GM12874 (cell line): ENCODE measurements around the gene ZDHHC7.

ENCODE experiments used
- CTCF ChIP-seq: IDR thresholded peaks from 2 replicates; pipeline ENCODE4 v1.5.1; 2011; ENCODE audit warnings: low read depth, mild to moderate bottlenecking, control low read depth, low read length, moderate library complexity; ENCODE audit not compliant: insufficient read depth

The ZDHHC7 gene

GRCh38 chr16:85010931-85011845 is at the start of gene ZDHHC7:
ZDHHC7 (minus strand) TSS chr16:85011535; CDS start chr16:84990618, 20,917 bp downstream.
- TF ChIP-seq CTCF, result no peak; the same call in 1 of the 2 replicates

GRCh38 chr16:85058909-85059308 is 47.6 kb upstream of the ZDHHC7 start:
- no peak for TF ChIP-seq CTCF

GRCh38 chr16:85057948-85058347 is 46.6 kb upstream of the ZDHHC7 start:
- no peak for TF ChIP-seq CTCF

- peak; percentile 51; the same call in 1 of the 2 replicates for TF ChIP-seq CTCF
Measured at GRCh38 chr16:85057212-85057889, 46.0 kb upstream of the ZDHHC7 start.

GRCh38 chr16:85056211-85056748 is 44.9 kb upstream of the ZDHHC7 start:
- peak; percentile 29 for TF ChIP-seq CTCF

GRCh38 chr16:85055493-85056210 is 44.3 kb upstream of the ZDHHC7 start:
- TF ChIP-seq CTCF, result no peak
